ENCODE results near the gene RPP25. TPM values are rescaled to one million over a fixed set of nuclear protein-coding genes. Genes with fewer than 3 reads are reported as not detected.

RPP25 gene
- total and polyA plus RNA-seq, 2 of the 13 experiments (the other 11 are each of a cell fraction or from before 2014, with no cell fraction given): 0.05 to 0.11 TPM

GRCh38 chr15:74950078-74950908 lies 6.3 kb downstream of the RPP25 start (continued):
- TF ChIP-seq CEBPZ (IDR thresholded peaks at IDR 0.05; ENCODE audit: low read length): no peak
- no peak for TF ChIP-seq ARID2 (CRISPR knock-in tag; IDR thresholded peaks at IDR 0.05; ENCODE audit: borderline replicate concordance)
- no peak for TF ChIP-seq ZBTB49 (CRISPR knock-in tag; IDR thresholded peaks at IDR 0.05; ENCODE audit: borderline replicate concordance)
- TF ChIP-seq ZBTB1 (CRISPR knock-in tag; IDR thresholded peaks at IDR 0.05; ENCODE audit: borderline replicate concordance): no peak
- peak; percentile 24; the same call in 1 of the 2 replicates for TF ChIP-seq ZFX (CRISPR knock-in tag; IDR thresholded peaks at IDR 0.05; ENCODE audit: low read depth)
- TF ChIP-seq NFIC (IDR thresholded peaks at IDR 0.05; ENCODE audit: low read length): no peak
- no peak for TF ChIP-seq ZNF282 (IDR thresholded peaks at IDR 0.05; ENCODE audit: partially characterized antibody)
- no peak for TF ChIP-seq ZNF770 (CRISPR knock-in tag; IDR thresholded peaks at IDR 0.05)
- TF ChIP-seq PHF8 (CRISPR knock-in tag; IDR thresholded peaks at IDR 0.05): no peak
- TF ChIP-seq MED1 (CRISPR knock-in tag; IDR thresholded peaks at IDR 0.05): no peak
- no peak for TF ChIP-seq TERF1 (CRISPR knock-in tag; IDR thresholded peaks at IDR 0.05)
- TF ChIP-seq POGK (CRISPR knock-in tag; conservative IDR thresholded peaks at IDR 0.05): no peak
- no peak for TF ChIP-seq ZUFSP (CRISPR knock-in tag; IDR thresholded peaks at IDR 0.05; ENCODE audit: borderline replicate concordance)
- no peak for TF ChIP-seq SRSF9 (IDR thresholded peaks at IDR 0.05; ENCODE audit: borderline replicate concordance, insufficient read depth, low read depth, low read length, poor library complexity, severe bottlenecking)

All from HepG2 (cell line).